GM21381 (cell line): Measurements from ENCODE around the gene NUTM2A.
A peak's percentile ranks its signal among the peaks of the same experiment; 100 is the strongest.
"Not testable (repeated sequence)": the region's sequence is repeated elsewhere in the genome, so short reads cannot be mapped to it uniquely, and the experiment has no call there.

Source experiments
- ATAC-seq: cut with Tn5 transposase; IDR thresholded peaks from one replicate; pipeline ENCODE4 v1.9.1; 2021; ENCODE audit warnings: mild to moderate bottlenecking, moderate library complexity; ENCODE audit not compliant: unreplicated experiment

Gene NUTM2A

DNA sequence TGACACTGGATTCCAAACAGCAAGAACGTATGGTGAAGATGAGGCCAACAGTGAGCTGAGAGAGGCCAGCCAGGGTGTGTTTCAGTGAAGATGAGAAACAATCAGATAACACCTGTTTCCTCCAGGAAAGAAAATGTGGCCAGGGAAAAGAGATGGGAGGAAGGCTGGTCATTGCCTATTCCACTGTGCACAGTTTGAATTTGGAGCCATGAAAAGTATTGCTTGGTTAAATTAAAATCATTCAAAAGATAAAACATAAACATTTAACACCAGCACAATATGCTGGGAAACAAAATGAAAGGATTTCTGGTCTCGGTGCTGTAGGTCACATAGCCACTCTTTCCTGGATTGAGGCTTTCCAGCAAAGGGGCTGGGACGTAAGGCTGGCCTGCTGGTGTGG, at the start of gene NUTM2A:
Gene NUTM2A (plus strand): TSS at position 301 of the 400 bp plus-strand sequence. CDS start 383 bp downstream, outside the sequence.
- not testable (repeated sequence) for ATAC-seq

DNA sequence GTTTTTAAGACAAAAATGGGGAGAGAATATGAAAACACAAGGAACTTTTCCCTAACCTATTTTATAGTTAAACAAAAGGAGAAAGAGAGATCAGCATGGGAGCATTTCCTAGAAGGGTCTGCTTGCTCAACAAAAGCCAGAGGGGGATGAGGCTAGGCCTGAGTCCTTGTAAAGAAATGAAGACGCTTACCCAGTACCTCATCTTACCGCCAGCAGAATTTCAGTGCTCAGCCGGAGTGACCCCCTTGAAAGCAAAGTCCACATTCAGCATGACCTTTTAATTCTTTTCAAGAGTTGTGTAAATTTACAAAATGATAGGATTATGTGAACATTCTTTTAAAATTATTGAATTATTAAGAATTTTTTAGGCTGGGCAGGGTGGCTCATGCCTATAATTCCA, 47.7 kb upstream of the NUTM2A start:
- ATAC-seq: not testable (repeated sequence)

GRCh38 chr10:87184421-87184820, 40.8 kb upstream of the NUTM2A start:
- not testable (repeated sequence) for ATAC-seq

DNA sequence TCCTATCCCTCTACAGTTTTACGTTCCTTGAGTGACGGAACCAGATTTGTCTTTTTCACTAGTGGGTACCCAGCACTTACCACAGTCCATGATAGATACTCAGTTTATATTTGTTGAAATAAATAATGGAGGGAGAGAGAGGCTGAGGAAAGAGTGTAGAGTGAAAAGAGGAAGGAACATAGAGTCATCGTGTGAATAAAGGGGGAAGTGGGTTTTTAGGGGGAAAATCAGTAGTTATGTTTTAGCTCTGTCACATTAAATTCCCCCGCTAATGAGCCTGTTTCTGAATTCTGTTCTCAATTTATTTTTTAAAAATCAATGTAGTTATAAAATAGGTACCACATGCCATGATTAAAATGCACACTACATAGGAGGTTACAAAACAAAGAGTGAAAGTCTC, 39.2 kb upstream of the NUTM2A start:
- ATAC-seq: not testable (repeated sequence)

GRCh38 chr10:87187573-87187972, 37.7 kb upstream of the NUTM2A start:
- not testable (repeated sequence) for ATAC-seq

DNA sequence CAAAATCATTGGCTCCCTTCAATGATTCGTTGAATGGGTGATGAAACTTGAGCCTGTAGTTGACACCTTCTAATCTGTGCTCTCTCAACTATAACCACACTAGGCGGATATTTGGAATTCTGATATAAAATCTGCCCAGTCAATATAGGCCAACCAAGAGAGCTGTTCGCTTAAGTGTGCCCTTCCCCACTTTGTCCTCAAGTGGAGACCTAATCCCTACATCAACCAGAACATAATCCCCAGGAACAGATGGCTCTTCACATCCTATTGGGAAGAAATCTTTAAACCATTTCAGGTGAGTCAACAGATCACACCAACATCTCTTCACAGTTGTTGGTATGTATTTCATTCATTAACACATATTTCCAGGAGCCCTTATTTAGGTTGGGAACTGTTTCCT, 33.4 kb upstream of the NUTM2A start:
- ATAC-seq: not testable (repeated sequence)

GRCh38 chr10:87200924-87201323, 24.3 kb upstream of the NUTM2A start:
- peak; percentile 57 for ATAC-seq

- ATAC-seq: not testable (repeated sequence)
These were observed 20.4 kb upstream of the NUTM2A start for GRCh38 chr10:87204801-87205200.

DNA sequence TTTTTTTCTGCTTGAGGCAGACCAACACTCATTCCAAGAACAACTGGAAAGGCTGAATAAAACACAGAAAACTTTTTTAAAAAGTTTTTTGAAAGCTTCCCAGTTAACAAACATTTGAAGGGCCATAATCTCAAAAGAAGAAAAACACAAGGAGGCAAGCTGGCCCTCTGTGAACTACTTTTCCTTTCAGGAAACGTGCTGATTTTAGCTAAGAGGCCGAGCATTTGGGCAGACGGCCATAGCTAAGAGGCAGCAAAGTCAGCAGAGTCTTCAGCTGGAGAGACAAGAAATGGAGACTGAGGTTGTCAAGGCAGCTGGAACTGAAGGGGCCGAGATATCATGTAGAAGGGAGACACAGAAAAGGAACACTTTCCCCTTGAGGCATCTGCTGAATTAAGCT, 18.3 kb upstream of the NUTM2A start:
- ATAC-seq: not testable (repeated sequence)

DNA sequence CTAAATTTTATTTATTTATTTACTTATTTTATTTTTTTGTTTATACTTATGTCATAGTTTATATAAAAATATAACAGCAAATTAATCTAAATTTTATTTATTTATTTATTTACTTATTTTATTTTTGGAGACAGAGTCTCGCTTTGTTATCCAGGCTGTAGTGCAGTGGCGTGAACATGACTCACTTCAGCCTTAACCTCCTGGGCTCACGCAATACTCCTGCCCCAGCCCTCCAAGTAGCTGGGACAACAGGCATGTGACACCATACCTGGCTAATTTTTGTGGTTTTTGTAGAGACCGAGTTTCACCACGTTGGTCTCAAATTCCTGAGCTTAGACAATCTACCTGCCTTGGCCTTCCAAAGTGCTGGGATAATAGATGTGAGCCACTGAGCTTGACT, 14.9 kb upstream of the NUTM2A start:
- ATAC-seq: not testable (repeated sequence)

DNA sequence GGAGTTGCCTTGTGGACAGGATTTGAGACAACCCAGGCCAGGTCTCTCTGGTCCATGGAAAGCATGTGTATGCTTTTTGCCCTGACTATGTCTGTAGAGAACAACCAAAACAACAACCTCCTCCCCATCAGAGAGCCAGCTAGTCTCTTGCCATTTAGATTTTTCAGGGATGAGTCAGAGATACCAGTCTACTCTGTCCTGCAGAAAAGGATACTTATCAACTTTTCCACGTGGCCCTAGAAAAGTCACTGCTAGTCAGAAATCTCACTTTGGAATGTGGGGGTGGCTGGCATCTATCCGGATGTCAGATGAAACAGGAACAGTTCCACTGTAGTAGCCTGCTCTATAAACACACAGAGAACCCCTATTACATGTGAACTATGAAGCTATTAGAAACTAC, 13.4 kb upstream of the NUTM2A start:
- ATAC-seq: not testable (repeated sequence)

GRCh38 chr10:87213150-87213765, 12.0 kb upstream of the NUTM2A start:
- not testable (repeated sequence) for ATAC-seq

DNA sequence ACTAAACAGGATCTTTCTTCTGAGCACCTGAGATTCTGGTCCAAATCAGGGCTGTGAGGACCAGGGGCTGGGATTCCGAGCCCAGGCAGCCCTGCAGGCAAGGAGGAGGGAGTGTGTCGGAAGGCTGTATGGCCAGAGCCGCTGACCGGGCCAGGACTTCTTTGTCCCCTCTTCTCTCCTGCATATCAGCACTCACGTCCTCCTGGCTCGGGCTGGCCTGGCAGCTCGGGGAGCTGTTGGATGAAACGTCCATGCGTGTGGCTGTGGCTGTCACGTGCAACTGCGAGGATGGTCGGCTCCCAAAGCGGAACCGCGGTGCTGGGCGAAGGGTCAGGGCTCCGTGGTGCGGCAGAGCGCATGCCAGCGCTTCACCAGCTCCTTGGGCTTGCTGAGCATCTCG, 11.4 kb upstream of the NUTM2A start:
- ATAC-seq: not testable (repeated sequence)

DNA sequence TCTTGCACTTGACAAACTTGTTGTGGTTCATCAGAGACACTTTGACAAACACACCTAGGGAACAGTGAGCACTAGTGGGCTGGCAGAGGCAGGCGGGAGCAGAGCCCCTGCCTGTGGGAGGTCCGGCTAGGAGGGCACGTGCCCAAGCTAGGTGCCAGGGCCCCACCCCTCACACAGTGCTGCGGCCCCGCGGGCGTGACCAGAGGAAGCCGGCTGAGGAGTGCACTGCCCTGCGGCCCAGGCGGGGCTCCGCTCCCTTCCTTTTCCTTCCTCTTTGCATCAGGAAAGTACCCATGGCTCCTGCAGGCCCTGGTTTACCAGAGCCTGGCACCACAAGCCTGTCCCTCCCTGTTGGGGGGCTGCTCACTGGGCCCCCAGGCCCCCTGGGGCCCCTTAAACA, 9.1 kb upstream of the NUTM2A start:
- not testable (repeated sequence) for ATAC-seq

GRCh38 chr10:87219370-87219769, 5.9 kb upstream of the NUTM2A start:
- ATAC-seq: not testable (repeated sequence)

DNA sequence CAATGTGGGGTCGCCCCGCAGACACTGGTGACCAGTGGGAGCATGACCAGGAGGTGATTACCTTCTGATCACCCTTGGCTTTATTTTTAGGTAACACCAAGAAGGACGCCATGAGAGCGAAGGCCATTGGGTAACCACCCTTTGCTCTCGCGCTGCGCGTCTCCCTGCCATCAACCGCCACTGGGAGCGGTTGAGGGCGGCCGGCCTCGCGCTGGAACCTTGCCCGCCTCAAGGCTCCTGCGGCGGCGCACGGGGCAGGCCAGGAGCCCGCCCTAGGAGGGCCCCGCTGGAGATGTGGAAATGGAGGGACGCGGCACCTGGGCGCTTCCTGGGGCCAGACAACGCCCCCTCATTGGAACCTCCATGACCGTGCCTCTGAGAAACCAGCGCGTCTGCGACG, 2.5 kb upstream of the NUTM2A start:
- ATAC-seq: not testable (repeated sequence)

DNA sequence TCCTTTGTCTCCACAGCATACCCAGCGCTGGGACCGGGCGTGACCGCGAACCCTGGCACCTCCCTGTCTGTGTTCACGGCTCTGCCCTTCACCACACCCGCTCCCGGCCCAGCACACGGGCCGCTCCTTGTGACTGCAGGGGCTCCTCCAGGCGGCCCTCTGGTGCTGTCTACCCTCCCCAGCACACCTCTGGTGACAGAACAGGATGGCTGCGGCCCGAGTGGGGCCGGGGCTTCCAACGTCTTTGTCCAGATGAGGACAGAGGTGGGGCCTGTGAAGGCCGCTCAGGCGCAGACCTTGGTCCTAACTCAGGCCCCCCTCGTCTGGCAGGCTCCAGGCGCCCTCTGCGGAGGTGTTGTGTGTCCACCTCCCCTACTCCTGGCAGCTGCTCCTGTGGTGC, 3.0 kb downstream of the NUTM2A start:
- ATAC-seq: not testable (repeated sequence)

GRCh38 chr10:87229211-87229610, 4.0 kb downstream of the NUTM2A start:
- not testable (repeated sequence) for ATAC-seq

DNA sequence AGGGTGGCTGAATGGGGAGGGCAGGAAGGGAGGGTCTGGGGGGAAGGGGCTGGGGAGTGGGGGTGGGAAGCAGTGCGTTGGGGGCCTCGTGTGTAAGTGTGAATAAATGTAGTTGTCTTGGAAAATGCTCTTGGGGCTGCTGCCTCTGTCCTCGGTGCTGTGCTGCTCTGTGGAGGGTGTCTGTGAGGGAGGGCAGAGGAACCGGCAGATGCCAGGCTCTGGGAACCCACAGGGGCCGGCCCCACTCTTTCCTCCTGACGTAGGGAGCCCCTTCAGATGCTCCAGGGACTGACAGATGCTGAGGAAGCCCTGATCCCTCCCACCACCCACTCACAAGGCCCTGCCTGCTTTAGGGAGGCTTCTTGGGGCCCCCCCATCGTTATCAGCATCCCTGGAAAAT, 9.6 kb downstream of the NUTM2A start:
- ATAC-seq: not testable (repeated sequence)

DNA sequence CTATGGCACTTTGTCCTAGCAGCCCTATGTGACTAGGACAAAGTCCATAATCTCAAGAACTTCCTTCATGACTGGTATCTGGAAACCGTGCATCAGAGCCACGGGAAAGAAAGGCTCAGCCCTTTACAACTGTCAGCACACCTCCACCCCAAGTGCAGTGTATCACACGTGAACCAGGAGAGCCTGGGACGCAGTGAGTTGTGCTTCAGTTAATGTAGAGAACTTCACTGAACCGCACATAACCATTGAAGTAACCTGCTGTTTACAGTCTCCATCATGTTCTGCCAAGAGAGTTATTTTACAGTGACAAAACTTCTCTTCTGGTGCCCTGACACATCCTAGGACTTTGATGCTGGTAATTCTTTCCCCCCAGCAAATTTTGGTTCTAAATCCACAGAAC, 12.0 kb downstream of the NUTM2A start:
- ATAC-seq: not testable (repeated sequence)

DNA sequence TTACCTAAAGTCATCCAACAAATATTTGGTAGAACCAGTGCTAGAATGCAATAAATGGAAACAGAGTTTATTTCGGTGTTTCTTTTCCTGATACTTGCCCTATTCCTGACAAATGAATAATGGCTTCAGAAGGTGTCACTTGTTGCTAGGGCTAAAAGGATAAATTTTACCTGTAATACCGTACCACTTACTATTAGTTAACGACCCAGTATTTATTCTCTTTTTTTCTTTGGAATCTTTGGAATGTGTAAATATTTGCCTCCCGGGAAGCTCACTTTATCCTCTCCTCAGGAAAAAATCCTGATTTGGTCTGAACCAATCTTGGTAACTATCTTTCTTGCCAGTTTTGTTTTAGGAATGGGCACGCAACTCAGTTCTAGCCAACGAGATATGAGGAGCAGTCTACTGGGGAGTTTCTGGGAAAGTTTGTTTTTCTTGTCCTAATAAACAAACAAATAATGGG, 14.1 kb downstream of the NUTM2A start:
- not testable (repeated sequence) for ATAC-seq

DNA sequence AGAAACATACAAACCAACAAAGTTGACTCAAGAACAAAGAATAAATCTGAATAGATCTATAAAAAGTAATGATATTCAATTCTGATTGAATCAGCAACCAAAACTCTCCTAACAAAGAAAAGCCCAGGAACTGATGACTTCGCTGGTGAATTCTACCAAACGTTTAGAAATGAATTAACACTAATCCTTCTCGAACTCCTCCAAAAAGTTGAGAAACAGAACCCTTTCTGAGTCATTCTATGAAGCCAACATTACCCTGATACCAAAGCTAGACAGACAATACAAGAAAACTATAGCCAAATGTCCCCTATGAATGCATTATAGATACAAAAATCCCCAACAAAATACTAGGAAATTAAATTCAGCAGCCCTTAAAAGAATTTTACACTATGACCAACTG, 16.9 kb downstream of the NUTM2A start:
- not testable (repeated sequence) for ATAC-seq

- ATAC-seq: not testable (repeated sequence)
These were observed 22.1 kb downstream of the NUTM2A start for GRCh38 chr10:87247335-87247734.
